Type B pancreatic cell (in vitro differentiated cells): ENCODE results near the gene NPRL2. TPM values are rescaled to one million over a fixed set of nuclear protein-coding genes. Genes with fewer than 3 reads are reported as not detected.
A peak's percentile ranks its signal among the peaks of the same experiment; 100 is the strongest.

Experiments used
- DNase-seq: peaks from one replicate; pipeline ENCODE4 v3.0.0; 2021; ENCODE audit warnings: mixed read lengths; ENCODE audit not compliant: unreplicated experiment; ENCODE audit errors: extremely low spot score
- H3K27ac Mint-ChIP-seq: 2 replicates; pipeline ENCODE4 v1.8.0; 2021; ENCODE audit warnings: mild to moderate bottlenecking, mixed read lengths
- H3K27me3 Mint-ChIP-seq: 2 replicates; pipeline ENCODE4 v1.8.0; 2021; ENCODE audit warnings: mixed read lengths
- H3K36me3 Mint-ChIP-seq: 2 replicates; pipeline ENCODE4 v1.8.0; 2021; ENCODE audit warnings: mixed read lengths
- H3K4me1 Mint-ChIP-seq: one replicate; pipeline ENCODE4 v1.8.0; 2021; ENCODE audit warnings: mixed read lengths; ENCODE audit not compliant: unreplicated experiment
- H3K4me3 Mint-ChIP-seq: 2 replicates; pipeline ENCODE4 v1.8.0; 2021; ENCODE audit warnings: mild to moderate bottlenecking, mixed read lengths
- H3K9me3 Mint-ChIP-seq: 2 replicates; pipeline ENCODE4 v1.8.0; 2021; ENCODE audit warnings: mixed read lengths
- CTCF ChIP-seq: fragments of 200-600 bp; sonication (generic); conservative IDR thresholded peaks from 2 replicates; pipeline ENCODE4 v1.5.0; 2021; ENCODE audit warnings: antibody characterized with exemption, mild to moderate bottlenecking
- total RNA-seq: library from RNA; stranded (reverse); gene quantifications from 2 replicates; pipeline ENCODE4 v1.2.1, GENCODE V29; 2021; ENCODE audit warnings: low replicate concordance

The NPRL2 gene
- total RNA-seq, 1 donor from 2014 or later = 27.9 TPM

- no peak for TF ChIP-seq CTCF
- no peaks in the 10 kb centered on the region for H3K36me3 Mint-ChIP-seq
- peaks cover 27% of the 10 kb centered on the region for H3K4me1 Mint-ChIP-seq
- no peaks in the 10 kb centered on the region for H3K27me3 Mint-ChIP-seq
- no peak overlapping the region for H3K27ac Mint-ChIP-seq
- DNase-seq = no peak
- no peak overlapping the region for H3K4me3 Mint-ChIP-seq
- no peaks in the 10 kb centered on the region for H3K9me3 Mint-ChIP-seq
Observed at GRCh38 chr3:50375258-50375931, 24.8 kb upstream of the NPRL2 start.

GRCh38 chr3:50374363-50375257, 24.0 kb upstream of the NPRL2 start:
- H3K27me3 Mint-ChIP-seq = no peaks in the 10 kb centered on the region
- no peaks in the 10 kb centered on the region for H3K9me3 Mint-ChIP-seq
- DNase-seq = no peak
- H3K4me3 Mint-ChIP-seq = no peak overlapping the region
- no peak overlapping the region for H3K27ac Mint-ChIP-seq
- no peaks in the 10 kb centered on the region for H3K36me3 Mint-ChIP-seq
- peaks cover 20% of the 10 kb centered on the region for H3K4me1 Mint-ChIP-seq
- no peak for TF ChIP-seq CTCF

- peaks cover 15% of the 10 kb centered on the region for H3K4me1 Mint-ChIP-seq
- no peaks in the 10 kb centered on the region for H3K36me3 Mint-ChIP-seq
- H3K4me3 Mint-ChIP-seq = no peak overlapping the region
- H3K27me3 Mint-ChIP-seq = no peaks in the 10 kb centered on the region
- H3K27ac Mint-ChIP-seq = no peak overlapping the region
- no peaks in the 10 kb centered on the region for H3K9me3 Mint-ChIP-seq
- DNase-seq = no peak
- no peak for TF ChIP-seq CTCF
Observed at GRCh38 chr3:50373146-50374051, 22.8 kb upstream of the NPRL2 start.

GRCh38 chr3:50372349-50372748, 21.8 kb upstream of the NPRL2 start:
- TF ChIP-seq CTCF = peak; percentile 26
- no peak overlapping the region for H3K4me3 Mint-ChIP-seq
- peaks cover 15% of the 10 kb centered on the region for H3K4me1 Mint-ChIP-seq
- no peak overlapping the region for H3K27ac Mint-ChIP-seq
- H3K36me3 Mint-ChIP-seq = no peaks in the 10 kb centered on the region
- DNase-seq = no peak
- H3K27me3 Mint-ChIP-seq = no peaks in the 10 kb centered on the region
- H3K9me3 Mint-ChIP-seq = no peaks in the 10 kb centered on the region

GRCh38 chr3:50371133-50371685, 20.6 kb upstream of the NPRL2 start:
- no peaks in the 10 kb centered on the region for H3K36me3 Mint-ChIP-seq
- TF ChIP-seq CTCF = no peak
- H3K27me3 Mint-ChIP-seq = no peaks in the 10 kb centered on the region
- no peak for DNase-seq
- H3K9me3 Mint-ChIP-seq = no peaks in the 10 kb centered on the region
- H3K4me3 Mint-ChIP-seq = no peak overlapping the region
- H3K27ac Mint-ChIP-seq = peak overlapping the region; percentile 56
- peaks cover 12% of the 10 kb centered on the region for H3K4me1 Mint-ChIP-seq
